ENCODE results near the gene CHMP1B. TPM values are rescaled to one million over a fixed set of nuclear protein-coding genes. Genes with fewer than 3 reads are reported as not detected.
"Not testable (repeated sequence)": the region's sequence is repeated elsewhere in the genome, so short reads cannot be mapped to it uniquely, and the experiment has no call there.

Gene CHMP1B
- total RNA-seq, 1 donor from 2014 or later = 78.7 TPM

DNA sequence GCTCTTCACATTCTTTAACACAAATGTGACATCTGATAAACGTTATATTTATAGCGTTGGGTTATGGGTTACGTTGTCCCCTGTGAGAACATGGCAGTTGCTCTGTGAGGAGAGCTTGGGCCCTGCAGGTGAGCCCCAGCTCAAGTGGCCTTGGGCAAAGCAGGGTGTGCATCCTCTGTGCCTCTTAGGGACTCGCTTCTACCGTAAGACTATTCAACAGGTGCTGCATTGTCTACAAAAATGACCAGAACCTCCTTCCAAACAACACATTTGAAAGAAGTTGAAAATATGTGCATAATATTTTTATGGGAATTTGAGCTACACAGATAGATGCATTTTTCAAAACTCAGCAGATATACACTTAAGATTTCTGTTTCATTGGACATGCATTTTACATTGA, 16.4 kb upstream of the CHMP1B start:
- no peak for DNase-seq (ENCODE audit: low spot score in 2 of 2)
- FAIRE-seq = no peak

DNA sequence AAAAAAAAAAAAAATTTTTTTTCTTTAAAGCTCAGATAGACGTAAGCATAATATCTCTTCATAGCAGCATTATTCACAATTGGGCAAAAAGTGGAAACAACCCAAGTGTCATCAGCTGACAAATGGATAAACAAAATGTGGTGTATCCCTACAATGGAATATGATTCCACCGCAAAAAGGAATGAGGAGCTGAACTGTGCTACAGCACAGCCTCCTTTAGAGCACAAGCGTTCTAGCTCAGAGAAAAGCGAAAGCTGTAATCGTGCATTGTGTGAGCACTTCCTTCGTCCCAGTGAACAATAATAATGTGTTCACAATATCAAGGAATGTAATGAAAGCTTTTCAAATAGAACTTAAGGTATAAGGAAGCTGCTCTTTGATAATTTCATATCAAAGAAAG, 11.7 kb upstream of the CHMP1B start:
- DNase-seq (ENCODE audit: low spot score in 2 of 2) = no peak

DNA sequence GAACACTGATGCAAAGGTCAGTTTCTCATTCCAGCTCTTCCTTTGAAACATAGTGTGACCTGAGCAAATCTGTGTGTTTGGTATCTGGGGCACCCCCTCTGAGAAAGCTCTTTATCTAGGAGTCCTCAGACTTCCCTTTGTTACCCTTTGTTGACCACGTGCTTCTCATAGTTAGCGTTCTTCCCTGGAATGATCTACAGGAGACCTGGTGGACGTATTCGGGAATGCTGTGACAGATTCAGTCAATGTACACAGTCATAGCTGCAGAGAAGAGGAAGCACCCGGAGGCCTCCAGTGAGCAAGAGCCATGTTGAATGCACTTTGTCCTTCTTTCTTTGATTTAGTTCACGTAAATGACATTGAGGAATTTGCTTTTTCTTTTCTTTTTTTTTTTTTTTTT, 10.7 kb upstream of the CHMP1B start:
- no peak for FAIRE-seq
- DNase-seq (ENCODE audit: low spot score in 2 of 2) = no peak

More for the DNA sequence above, 11.7 kb upstream of the CHMP1B start:
- no peak for FAIRE-seq

DNA sequence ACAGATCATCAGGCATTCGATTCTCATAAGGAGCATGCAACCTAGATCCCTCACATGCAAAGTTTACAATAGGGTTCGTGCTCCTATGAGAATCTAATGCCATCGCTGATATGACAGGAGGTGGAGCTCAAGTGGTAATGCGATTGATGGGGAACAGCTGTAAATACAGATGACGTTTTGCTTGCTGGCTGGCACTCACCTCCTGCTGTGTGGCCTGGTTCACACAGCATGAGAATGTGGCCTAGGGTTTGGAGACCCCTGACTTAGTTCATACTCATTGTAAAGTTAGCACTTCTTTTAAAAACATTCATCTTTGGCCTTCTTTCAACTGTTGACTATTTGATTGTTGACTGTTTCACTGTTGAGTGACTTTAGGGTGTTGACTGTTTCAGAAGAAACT, 8.7 kb upstream of the CHMP1B start:
- FAIRE-seq (no peak), DNase-seq (ENCODE audit: low spot score in 2 of 2) (no peak)

DNA sequence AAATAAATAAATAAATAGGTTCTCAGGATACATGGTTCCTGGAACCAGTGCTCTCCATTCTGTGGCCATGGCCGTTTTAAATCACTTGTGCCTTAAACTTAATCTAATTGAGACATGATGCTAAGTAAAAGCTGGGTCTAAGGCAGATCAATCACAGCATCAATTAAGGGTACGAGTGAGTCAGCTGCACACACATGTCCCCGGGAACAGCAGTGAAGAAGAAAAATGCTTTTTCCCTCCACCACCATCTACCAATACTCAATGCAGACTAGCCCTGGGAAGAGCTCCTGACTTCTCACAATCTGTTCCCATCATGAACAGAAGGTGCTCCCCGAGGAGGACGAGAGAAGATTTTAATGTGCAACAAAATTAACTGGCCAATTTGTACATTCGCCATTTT, 6.8 kb upstream of the CHMP1B start:
- FAIRE-seq = no peak
- DNase-seq (ENCODE audit: low spot score in 2 of 2) = no peak

DNA sequence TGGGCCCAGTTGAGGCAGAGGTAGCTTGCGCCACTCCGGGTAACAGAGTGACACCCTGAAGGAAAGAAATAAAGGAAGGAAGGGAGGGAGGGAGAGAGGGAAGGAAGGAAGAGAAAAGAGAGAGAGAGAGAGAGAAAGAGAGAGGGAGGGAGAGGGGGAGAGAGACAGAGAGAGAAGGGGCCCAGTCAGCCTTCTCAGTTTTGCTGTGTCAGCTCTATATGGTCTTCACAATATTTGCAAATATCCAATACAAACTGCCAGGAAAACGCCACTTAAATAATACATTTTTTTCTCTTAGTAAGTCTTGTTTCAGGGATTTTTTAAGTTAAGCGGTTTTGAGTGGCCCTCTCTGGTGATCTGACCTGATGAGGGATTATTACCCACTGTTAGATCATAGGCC, 5.6 kb upstream of the CHMP1B start:
- DNase-seq (ENCODE audit: low spot score in 2 of 2) (no peak), FAIRE-seq (no peak)

DNA sequence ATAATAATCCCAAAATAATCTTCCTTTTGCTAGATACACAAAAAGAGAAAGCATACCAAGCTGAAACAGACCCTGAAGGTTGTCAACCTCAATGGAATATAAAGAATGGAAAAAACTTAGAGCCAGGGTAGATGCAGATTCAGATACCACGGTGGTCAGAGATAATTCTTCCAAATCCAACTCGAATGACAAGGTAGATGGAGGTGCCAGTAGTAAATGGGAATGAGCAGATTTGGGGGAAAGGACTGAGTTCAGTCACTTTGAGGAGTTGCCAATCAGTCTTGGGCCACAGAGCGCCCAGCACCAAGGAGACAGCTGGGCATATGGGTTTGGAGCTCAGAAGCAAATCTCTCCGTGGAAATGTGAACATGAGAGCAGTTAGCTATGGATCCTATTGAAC, 3.4 kb upstream of the CHMP1B start:
- DNase-seq (ENCODE audit: low spot score in 2 of 2) = no peak

DNA sequence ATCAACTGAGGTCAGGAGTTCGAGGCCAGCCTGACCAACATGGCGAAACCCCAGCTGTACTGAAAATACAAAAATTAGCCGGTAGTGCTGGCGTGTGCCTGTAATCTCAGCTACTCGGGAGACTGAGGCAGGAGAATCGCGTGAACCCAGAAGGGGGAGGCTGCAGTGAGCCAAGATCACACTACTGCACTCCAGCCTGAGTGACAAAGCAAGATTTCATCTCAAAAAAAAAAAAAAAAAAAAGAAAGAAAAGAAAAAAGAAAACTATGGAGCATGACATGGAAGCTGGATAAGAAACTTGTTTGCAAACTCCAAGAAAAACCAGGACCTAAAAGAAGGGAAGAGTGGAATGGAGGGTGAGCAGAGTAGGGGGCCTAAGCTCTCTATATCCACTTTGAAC, 1.9 kb upstream of the CHMP1B start:
- DNase-seq (ENCODE audit: low spot score in 2 of 2) (no peak), FAIRE-seq (no peak)

More for the DNA sequence above, 3.4 kb upstream of the CHMP1B start:
- FAIRE-seq = no peak

DNA sequence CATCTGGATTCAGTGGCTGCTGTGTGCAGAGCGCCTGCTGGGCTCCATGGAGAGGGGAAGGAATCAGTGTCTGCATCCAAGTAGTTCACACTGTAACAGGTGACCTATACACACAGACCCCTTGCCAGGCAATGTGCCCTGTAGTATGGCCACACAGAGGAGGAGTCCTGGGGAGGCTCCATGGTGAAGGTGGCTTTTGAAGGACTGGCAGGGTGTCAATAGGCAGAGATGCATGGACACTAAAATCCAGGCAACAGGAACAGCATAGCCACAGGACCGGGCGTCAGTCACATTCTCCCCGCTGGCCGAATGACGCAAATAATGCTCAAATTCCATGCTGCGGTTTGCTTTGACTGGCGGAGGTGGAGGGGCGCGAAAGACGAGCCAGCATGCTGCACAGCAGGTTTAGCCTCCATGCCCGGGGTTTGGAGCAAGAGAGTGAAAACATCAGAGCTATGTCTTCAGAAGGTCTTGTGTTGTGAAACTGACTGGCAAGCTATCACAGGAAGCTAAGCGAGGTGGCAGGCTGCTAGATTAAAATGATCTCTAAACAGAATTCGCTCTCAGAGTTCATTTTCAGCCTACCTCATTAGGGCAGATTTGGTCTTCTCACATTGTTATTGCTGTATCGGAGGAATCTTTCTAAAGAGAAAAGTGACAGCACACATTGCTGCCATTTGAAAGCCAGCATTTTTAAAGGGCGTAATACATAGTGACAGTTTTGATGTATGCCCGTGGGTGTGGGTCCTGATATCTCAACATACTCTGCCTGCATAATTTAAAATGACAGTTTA, 1.2 kb upstream of the CHMP1B start:
- no peak for DNase-seq (ENCODE audit: low spot score in 2 of 2)
- no peak for FAIRE-seq

DNA sequence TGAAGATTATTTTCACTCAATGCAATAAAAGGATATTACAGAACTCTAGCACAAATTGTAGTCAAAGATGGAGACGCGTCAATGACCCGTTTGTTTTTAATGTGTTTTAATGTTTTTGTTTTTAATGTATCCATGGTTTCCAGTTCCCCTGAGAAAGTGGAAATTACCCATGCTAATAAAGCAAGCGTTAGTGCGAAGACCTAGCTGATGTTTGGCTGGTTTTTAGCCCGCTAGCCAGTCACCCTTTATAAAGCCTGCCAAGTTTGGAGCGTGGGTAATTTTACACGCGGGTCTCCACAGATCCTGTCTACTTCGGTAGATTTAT, 430 bp upstream of the CHMP1B start:
- no peak for FAIRE-seq
- DNase-seq (ENCODE audit: low spot score in 2 of 2) = no peak

DNA sequence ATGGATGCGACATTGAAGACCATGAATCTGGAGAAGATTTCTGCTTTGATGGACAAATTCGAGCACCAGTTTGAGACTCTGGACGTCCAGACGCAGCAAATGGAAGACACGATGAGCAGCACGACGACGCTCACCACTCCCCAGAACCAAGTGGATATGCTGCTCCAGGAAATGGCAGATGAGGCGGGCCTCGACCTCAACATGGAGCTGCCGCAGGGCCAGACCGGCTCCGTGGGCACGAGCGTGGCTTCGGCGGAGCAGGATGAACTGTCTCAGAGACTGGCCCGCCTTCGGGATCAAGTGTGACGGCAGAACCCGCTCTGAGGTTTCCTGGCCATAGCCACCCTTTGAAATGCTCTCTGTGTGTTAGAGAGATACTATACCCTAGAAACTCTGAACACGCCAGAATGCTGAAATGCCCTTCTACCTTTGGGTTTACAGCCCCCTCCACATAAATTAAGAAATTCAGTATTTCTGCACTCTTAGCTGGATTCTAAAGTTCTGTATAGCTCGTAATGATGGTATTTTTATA, 659 bp downstream of the CHMP1B start:
- no peak for DNase-seq (ENCODE audit: low spot score in 2 of 2)
- no peak for FAIRE-seq

DNA sequence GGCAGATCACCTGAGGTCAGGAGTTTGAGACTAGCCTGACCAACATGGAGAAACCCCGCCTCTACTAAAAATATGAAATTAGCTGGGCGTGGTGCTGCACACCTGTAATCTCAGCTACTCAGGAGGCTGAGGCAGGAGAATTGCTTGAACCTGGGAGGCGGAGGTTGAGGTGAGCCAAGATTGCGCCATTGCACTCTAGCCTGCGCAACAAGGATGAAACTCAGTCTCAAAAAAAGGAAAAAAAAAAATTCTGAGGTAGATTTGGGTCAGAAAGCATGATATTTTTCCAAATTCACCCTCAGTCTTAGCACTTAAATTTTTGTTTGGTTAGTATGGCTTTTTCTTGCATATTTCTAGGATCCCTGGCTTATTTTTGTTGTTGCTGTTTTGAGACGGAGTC, 3.3 kb downstream of the CHMP1B start:
- FAIRE-seq; DNase-seq (ENCODE audit: low spot score in 2 of 2): not testable (repeated sequence)

DNA sequence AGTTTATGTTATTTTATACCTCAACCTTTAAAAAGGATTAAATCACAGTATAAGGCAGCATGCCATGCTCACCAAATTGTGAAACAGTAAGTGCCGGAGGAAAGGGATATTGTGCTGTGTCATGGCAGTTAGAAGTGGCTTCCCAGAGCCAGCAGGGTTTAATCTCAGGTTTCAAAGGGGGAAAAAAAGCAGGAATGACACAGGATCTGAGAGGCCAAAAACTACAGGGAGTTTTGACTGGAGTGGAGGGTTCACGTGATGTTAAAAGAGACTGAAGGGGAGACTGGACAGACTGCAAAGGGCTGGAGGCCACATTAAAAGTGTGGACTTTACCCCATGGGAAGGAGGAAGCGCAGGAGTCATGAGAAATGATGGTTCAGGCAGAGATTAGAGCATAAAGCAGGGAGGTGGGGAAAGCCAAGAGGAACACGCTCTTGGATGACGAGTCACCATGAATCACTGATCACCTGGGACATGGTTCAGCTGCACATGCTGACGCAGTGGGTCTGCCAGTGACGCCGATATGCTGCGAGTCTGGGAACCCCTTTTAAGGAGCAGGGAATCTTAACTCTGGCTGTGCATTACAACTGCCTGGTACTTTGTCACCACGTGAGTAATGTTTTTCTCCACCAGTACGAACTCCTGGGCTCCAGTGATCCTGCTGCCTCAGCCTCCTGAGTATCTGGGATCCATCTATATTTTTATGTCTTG, 6.1 kb downstream of the CHMP1B start:
- DNase-seq (ENCODE audit: low spot score in 2 of 2) = no peak
- no peak for FAIRE-seq

DNA sequence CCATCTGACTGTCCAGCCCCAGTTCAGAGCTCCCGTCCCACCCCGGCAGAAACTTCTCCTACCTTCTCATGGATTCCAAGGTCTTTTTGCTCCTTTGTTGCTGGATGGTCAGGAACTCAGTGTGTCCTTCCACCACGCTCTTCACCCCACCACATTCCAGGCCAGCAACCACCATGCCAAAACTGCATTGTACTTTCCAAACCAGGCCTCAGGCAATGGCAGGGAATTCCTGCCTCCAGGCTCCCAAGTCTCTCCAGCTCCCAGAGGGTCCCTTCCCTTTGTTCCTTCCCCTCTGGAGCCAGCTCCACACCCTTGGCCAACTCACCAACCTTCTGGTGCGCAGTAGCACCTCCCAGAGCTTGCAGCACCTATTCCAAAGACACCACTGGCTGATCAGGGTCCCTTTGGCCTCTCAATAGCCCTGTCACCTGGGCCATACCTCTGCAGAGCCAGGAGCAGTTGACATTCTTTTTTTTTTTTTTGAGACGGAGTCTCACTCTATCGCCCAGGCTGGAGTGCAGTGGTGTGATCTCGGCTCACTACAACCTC, 8.1 kb downstream of the CHMP1B start:
- no peak for DNase-seq (ENCODE audit: low spot score in 2 of 2)
- no peak for FAIRE-seq

DNA sequence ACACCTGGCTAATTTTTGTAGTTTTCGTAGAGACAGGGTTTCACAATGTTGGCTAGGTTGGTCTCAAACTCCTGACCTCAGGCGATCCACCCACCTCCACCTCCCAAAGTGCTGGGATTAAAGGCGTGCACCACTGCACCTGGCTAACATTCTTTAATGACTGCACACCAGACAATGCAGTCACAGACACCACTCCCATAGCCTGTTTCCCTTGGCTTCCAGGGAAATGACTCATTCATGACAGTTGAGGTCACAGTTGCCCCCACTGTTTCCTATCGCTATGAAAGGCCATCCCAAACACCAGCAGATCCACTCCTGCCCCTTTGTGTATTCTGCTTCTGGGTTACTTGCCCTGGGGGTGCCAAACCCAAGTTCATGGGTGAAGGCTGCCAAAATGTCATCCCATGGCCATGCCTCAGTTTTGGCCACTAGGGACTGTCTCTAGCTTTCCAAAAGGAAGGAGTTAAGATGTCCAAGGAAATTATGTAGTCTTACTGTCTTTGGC, 8.7 kb downstream of the CHMP1B start:
- FAIRE-seq = no peak
- no peak for DNase-seq (ENCODE audit: low spot score in 2 of 2)

DNA sequence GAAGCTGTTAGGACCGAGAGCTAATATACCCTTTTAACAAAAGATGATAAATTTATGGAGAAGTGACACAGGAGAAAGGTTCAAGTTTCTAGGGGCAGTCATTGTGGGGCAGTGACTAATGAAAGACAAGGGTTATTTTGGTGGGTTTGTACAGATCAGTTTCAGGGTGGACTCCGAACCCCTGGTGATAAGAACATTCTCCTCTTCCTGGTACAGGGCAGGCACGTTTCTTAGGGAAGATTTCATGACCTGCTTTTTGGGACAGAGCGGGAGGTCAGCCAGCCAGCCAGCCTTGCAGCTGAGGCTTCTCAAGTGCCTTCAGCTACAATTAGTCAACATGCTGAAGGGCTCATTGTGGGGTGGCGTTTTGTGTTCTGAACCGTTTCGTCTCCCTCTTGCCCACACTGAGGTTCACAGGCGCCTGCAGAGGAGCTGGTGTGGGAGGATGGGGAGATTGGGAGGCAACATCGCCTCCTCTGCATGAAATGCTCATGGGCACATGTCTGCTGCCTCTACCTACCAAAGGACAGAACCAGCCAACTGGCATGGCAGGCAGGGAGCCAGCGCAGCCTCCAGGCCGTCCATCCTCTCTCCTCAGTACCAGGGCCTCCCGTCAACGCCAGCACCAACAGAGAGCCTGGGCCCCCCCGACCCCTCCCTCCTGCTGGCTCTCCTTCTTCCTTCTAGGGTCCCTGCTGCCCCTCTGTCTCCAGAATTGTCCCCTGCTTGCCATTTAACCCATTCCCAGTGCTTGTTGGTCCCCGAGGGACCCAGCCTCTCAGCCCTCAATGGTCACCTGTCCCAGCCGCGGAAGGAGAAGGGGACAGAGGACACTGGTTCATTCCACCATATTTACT, 9.6 kb downstream of the CHMP1B start:
- no peak for DNase-seq (ENCODE audit: low spot score in 2 of 2)
- no peak for FAIRE-seq

DNA sequence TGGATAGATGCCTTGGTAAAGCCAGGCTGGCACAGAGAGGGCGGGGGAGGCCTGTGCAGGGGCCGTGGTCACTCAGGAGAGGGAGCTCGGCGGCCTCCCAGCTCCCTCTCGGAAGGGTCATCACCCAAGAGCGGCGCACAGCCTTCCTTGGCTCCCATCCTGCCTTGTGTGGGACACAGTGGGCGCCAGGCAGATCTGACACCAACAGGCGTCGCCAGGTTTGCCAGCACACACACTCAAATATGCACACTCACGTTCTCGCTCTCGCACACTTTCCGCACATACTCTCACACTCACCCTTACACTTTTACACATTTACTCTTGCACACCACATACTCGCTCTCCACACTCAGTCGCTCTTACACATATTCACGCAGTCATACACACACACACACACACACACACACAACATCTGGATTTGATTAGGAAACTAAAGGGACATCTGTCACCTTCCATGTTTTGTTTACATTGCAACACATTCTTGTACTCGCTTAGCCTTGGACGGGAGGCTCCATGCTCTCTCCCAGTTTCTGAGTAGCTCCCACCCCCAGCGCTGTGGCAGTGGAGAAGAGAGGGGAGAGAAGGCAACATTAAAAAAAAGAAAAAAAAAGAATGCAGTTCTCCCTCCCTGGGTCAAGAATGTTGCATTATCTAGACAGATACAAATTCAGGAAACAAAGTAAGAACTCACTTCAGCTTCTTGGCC, 10.5 kb downstream of the CHMP1B start:
- DNase-seq (ENCODE audit: low spot score in 2 of 2) = no peak
- no peak for FAIRE-seq

DNA sequence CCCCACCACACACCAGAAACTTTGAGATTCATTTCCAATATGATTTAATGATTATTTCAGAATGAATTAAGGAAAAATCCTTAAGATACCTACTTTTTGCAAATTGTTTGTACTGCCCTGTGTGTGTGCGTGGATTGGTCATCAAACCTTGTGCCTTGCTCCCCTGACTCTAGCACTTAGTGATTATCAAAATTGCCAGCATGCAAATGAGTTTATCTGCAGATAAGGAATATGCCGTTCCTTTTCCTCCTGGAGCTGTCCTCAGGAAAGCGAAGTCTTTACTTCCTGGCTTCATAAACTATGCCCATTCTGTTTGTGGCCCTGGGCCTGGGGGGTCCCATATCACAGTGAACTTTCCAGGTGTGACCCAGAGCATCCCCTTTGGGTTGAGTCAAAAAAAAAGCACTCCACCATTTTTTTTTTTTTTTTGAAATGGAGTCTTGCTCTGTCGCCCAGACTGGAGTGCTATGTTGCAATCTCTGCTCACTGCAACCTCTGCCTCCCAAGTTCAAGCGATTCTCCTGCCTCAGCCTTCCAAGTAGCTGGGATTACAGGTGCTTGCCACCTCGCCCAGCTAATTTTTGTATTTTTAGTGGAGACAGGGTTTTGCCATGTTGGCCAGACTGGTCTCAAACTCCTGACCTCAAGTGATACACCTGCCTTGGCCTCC, 11.4 kb downstream of the CHMP1B start:
- DNase-seq (ENCODE audit: low spot score in 2 of 2) (no peak), FAIRE-seq (no peak)

DNA sequence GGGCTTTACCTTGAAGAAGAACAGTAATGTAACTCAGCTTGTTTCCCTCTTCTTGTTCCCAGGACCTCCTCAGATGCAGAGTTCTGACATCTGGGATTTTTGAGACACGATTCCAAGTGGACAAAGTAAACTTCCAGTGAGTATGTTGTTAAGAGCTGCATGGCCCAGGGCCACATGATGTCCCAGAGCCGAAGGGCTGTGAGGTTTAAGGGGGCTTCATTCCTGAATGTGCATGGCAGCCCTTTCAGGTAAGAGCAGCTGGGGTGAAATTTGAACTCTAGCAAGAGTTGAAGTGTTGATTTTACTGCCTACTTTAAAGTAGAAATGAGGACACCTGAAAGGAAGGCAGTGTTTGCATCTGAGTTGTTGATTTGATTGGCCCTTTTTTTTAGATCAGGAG, 13.3 kb downstream of the CHMP1B start:
- FAIRE-seq = no peak
- no peak for DNase-seq (ENCODE audit: low spot score in 2 of 2)
